ENCODE measurements around the gene RIPK3. TPM values are rescaled to one million over a fixed set of nuclear protein-coding genes. Genes with fewer than 3 reads are reported as not detected.

Gene RIPK3
- total RNA-seq, 4 donors from 2014 or later = 0.29 to 123 (median 6.0) TPM

DNA sequence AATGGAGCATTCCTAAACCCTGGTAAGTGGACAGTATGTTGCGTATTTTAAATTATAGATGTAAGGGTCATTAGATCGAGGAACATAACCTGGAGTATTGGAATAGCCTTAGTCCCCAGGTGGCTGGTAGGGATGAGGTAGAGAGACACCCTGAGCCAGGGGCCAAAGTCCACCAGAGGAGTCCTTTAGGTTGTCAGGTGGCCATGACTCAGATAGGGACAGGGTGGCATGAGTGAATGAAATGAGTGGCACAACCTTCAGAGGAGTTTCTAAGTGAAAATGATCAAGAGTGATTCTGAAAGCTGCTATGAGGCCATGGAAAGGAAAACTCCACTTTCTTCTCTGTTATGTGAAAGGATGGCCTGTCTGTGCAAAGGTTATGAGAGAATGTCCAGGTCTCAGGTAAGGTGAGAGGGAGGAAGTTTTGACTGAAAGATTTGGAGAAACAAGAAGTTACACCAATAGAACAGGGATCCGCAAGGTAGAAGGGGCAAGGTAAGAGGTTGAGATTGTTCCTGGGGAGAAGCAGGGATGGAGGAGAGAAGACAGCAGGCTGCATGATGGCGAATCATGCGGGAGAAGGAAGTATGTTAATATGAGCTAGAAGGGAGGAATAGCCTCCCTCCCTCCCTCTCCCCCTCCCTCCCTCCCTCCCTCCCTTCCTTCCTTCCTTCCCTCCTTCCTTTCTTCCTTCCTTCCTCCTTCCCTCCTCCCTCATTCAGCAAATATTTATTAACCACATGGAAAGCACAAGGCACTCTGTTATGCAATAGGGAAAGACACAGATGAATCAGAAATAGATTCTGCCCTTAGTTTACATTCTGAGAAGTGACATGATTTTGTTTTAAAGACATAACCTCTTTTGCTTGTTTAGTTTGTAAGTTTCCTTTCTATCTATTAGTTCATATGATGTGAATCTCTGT is 14.0 kb upstream of the RIPK3 start:
- Histone ChIP-seq H3K27ac (no peak overlapping the region), H3K36me3 (no peaks in the 10 kb centered on the region), H3K27me3 (no peaks in the 10 kb centered on the region), H3K4me1 (no peaks in the 10 kb centered on the region), H3K4me3 (no peak overlapping the region), H3K9me3 (no peaks in the 10 kb centered on the region)
- TF ChIP-seq, protein P1, sequence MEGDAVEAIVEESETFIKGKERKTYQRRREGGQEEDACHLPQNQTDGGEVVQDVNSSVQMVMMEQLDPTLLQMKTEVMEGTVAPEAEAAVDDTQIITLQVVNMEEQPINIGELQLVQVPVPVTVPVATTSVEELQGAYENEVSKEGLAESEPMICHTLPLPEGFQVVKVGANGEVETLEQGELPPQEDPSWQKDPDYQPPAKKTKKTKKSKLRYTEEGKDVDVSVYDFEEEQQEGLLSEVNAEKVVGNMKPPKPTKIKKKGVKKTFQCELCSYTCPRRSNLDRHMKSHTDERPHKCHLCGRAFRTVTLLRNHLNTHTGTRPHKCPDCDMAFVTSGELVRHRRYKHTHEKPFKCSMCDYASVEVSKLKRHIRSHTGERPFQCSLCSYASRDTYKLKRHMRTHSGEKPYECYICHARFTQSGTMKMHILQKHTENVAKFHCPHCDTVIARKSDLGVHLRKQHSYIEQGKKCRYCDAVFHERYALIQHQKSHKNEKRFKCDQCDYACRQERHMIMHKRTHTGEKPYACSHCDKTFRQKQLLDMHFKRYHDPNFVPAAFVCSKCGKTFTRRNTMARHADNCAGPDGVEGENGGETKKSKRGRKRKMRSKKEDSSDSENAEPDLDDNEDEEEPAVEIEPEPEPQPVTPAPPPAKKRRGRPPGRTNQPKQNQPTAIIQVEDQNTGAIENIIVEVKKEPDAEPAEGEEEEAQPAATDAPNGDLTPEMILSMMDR (IDR thresholded peaks at IDR 0.05) = no peak
- TF ChIP-seq POLR2A (IDR thresholded peaks at IDR 0.05) = no peak
- intact Hi-C loops (cut with DNase I; ENCODE audit: low total_unique reads) = no loop called here
- DNase-seq = no peak

DNA sequence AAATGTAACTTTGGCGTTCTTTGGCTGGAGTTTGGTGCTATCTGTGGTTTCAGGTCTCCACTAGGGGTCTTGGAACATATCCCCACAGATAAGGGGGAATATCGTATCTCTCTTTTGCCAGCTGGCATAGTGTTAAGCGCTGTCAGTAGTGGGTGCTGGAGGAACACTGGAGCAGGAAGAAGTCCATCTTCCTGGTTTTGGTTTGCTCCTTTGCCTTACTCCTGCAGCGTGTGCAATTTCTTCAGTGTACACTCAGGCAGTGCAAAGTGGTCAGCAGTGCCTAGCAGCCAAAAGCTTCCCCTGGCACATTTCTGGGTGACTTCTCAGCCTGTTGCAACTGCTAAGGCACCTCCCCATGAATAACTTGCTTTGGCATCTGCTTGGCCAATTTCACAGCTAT is 11.7 kb upstream of the RIPK3 start:
- H3K4me3 ChIP-seq = no peak overlapping the region
- no peak overlapping the region for H3K27ac ChIP-seq
- intact Hi-C loops (cut with DNase I; ENCODE audit: low total_unique reads) = no loop called here
- DNase-seq = no peak
- no peaks in the 10 kb centered on the region for H3K27me3 ChIP-seq
- no peaks in the 10 kb centered on the region for H3K4me1 ChIP-seq
- no peaks in the 10 kb centered on the region for H3K36me3 ChIP-seq
- H3K9me3 ChIP-seq = no peaks in the 10 kb centered on the region
- no peak for TF ChIP-seq POLR2A (IDR thresholded peaks at IDR 0.05)
- TF ChIP-seq, protein P1 (IDR thresholded peaks at IDR 0.05) = no peak

DNA sequence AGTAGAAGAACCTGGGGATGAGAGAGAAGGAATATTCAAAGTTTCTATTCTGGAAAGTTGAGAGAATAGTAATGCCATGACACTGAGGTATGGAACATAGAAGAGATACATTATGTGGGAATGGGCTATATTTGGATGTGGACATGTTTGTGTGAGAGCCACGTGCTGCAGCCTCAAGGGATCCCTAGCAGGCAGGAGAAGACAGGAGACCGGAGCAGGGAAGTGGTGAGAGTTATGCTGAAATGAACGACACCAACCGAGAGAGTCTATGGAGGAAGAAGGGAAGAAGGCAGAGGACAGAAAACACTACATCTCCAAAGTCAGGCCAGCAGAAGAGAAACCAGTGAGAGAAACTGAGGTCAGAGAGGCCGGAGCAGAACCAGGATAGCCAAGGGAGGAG is 10.0 kb upstream of the RIPK3 start:
- H3K9me3 ChIP-seq = no peaks in the 10 kb centered on the region
- no peak for DNase-seq
- intact Hi-C loops (cut with DNase I; ENCODE audit: low total_unique reads) = no loop called here

DNA sequence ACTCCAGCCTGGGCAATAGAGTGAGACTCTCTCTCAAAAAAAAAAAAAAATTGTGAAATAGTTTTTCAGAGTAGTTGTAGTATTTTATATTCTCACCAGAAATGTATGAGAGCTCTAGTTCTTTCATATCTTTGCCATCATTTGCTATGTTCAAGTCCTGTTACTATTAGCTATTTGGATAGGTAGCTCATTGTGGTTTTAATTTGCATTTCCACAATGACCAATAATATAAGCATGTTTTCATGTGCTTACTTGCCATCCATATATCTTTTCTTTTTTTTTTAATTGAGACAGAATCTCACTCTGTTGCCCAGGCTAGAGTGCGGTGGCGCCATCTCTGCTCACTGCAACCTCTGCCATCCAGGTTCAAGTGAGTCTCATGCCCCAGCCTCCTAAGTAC is 8.4 kb upstream of the RIPK3 start:
- intact Hi-C loops (cut with DNase I; ENCODE audit: low total_unique reads) = no loop called here
- Histone ChIP-seq H3K9me3 (no peaks in the 10 kb centered on the region), H3K27me3 (no peaks in the 10 kb centered on the region), H3K36me3 (no peaks in the 10 kb centered on the region), H3K27ac (no peak overlapping the region), H3K4me3 (no peak overlapping the region), H3K4me1 (no peaks in the 10 kb centered on the region)
- no peak for DNase-seq
- TF ChIP-seq, protein P1 (IDR thresholded peaks at IDR 0.05) = no peak
- TF ChIP-seq POLR2A (IDR thresholded peaks at IDR 0.05) = no peak

More for the DNA sequence above, 10.0 kb upstream of the RIPK3 start:
- Histone ChIP-seq H3K4me1 (no peaks in the 10 kb centered on the region), H3K36me3 (no peaks in the 10 kb centered on the region), H3K4me3 (no peak overlapping the region), H3K27ac (no peak overlapping the region), H3K27me3 (no peaks in the 10 kb centered on the region)
- TF ChIP-seq POLR2A (IDR thresholded peaks at IDR 0.05) = no peak
- TF ChIP-seq, protein P1 (IDR thresholded peaks at IDR 0.05) = no peak

DNA sequence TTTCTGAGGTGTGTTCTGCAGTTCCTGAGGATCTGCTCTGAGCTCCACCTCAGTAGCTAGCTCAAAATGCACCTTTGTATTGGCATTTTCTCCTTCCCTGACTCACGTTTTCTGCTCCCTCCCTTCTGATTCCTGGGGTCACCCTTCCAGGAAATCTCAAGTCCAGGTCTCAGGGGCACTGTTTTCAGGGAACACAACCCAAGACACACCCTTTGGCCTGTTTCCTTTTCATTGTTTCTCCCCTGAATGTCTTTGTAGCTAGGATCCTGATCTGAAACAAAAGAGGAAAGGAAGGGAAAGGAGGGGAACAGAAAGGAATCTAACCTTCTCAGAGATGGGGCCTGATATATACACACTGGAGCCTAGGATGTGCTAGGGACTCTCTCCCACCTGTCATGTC is 7.3 kb upstream of the RIPK3 start:
- Histone ChIP-seq H3K9me3 (no peaks in the 10 kb centered on the region), H3K27ac (no peak overlapping the region), H3K36me3 (no peaks in the 10 kb centered on the region), H3K27me3 (no peaks in the 10 kb centered on the region), H3K4me1 (no peaks in the 10 kb centered on the region), H3K4me3 (no peak overlapping the region)
- no peak for DNase-seq
- TF ChIP-seq POLR2A (IDR thresholded peaks at IDR 0.05) = no peak
- TF ChIP-seq, protein P1 (IDR thresholded peaks at IDR 0.05) = no peak
- intact Hi-C loops (cut with DNase I; ENCODE audit: low total_unique reads) = no loop called here
